Stimulated activated CD4-positive, alpha-beta T cell treated with anti-CD3 and anti-CD28 coated beads, Interleukin-1b, Interleukin-23, amount 100 ng/mL, for 48 hours (primary cell): ENCODE data around the gene ZNF831.

Experiments used
- DNase-seq: peaks from one replicate; pipeline ENCODE4 v3.0.0-alpha.2; 2020

ZNF831 gene

GRCh38 chr20:59253779-59254319 is 90.2 kb downstream of the ZNF831 start:
- DNase-seq, result peak; percentile 32

GRCh38 chr20:59255256-59255655 is 91.6 kb downstream of the ZNF831 start:
- DNase-seq, result no peak

GRCh38 chr20:59258221-59258621 is 94.6 kb downstream of the ZNF831 start:
- no peak for DNase-seq

GRCh38 chr20:59259946-59260345 is 96.3 kb downstream of the ZNF831 start:
- no peak for DNase-seq

- DNase-seq, result no peak
Measured at GRCh38 chr20:59265298-59265697, 101.7 kb downstream of the ZNF831 start.

GRCh38 chr20:59268870-59269269 is 105.2 kb downstream of the ZNF831 start:
- DNase-seq, result no peak

GRCh38 chr20:59269411-59270025 is 105.9 kb downstream of the ZNF831 start:
- no peak for DNase-seq

GRCh38 chr20:59270380-59270779 is 106.8 kb downstream of the ZNF831 start:
- DNase-seq, result no peak

- DNase-seq, result no peak
Measured at GRCh38 chr20:59273739-59274357, 110.2 kb downstream of the ZNF831 start.

GRCh38 chr20:59276938-59277337 is 113.3 kb downstream of the ZNF831 start:
- DNase-seq, result no peak

GRCh38 chr20:59284470-59284869 is 120.8 kb downstream of the ZNF831 start:
- no peak for DNase-seq

GRCh38 chr20:59289994-59290393 is 126.4 kb downstream of the ZNF831 start:
- DNase-seq, result no peak

GRCh38 chr20:59291740-59292383 is 128.2 kb downstream of the ZNF831 start:
- no peak for DNase-seq

GRCh38 chr20:59295531-59295930 is 131.9 kb downstream of the ZNF831 start:
- no peak for DNase-seq

- DNase-seq, result no peak
Measured at GRCh38 chr20:59297686-59298085, 134.1 kb downstream of the ZNF831 start.

GRCh38 chr20:59299945-59300332 is 136.3 kb downstream of the ZNF831 start:
- DNase-seq, result no peak

- DNase-seq, result no peak
Measured at GRCh38 chr20:59300333-59301081, 136.9 kb downstream of the ZNF831 start, which contains the start of gene EDN3. Gene EDN3 (plus strand): TSS chr20:59300611. CDS start chr20:59300813, 202 bp downstream.

- no peak for DNase-seq
Measured at GRCh38 chr20:59301343-59302007, 137.9 kb downstream of the ZNF831 start.

GRCh38 chr20:59305908-59306655 is 142.5 kb downstream of the ZNF831 start:
- DNase-seq, result no peak

GRCh38 chr20:59307270-59307669 is 143.6 kb downstream of the ZNF831 start:
- no peak for DNase-seq
